GM23338 (cell line): Measurements from ENCODE around the gene XKR8.

Experiments used
- CTCF ChIP-seq, 2 experiments: fragments of 200-600 bp in 1 of 2; sonication (generic) in 1 of 2; conservative IDR thresholded peaks; 2 replicates each; pipeline versions ENCODE4 v1.5.1 to v1.6.1; 2016 to 2017; ENCODE audit warnings: antibody characterized with exemption in 2 of 2, low read depth in 2 of 2, mild to moderate bottlenecking in 2 of 2, moderate library complexity in 1 of 2
- EZH2 ChIP-seq: fragments of 200-600 bp; sonication (generic); IDR thresholded peaks from one replicate; pipeline ENCODE4 v1.8.0; 2017; ENCODE audit warnings: antibody characterized with exemption, mild to moderate bottlenecking, low read depth; ENCODE audit not compliant: unreplicated experiment
- EZH2phosphoT487 ChIP-seq: fragments of 200-600 bp; sonication (generic); IDR thresholded peaks from one replicate; pipeline ENCODE4 v1.8.1; 2018; ENCODE audit warnings: antibody characterized with exemption; ENCODE audit not compliant: unreplicated experiment
- POLR2AphosphoS5 ChIP-seq: IDR thresholded peaks from 2 replicates; pipeline ENCODE4 v1.6.1; 2016; ENCODE audit warnings: antibody characterized with exemption, low read depth

GRCh38 chr1:27938488-27938887 lies 21.3 kb upstream of the XKR8 start:
- TF ChIP-seq POLR2AphosphoS5 (no peak), CTCF (conservative IDR thresholded peaks at IDR 0.05; ENCODE audit: low read depth in 2 of 2) (no peak), EZH2phosphoT487 (no peak), EZH2 (no peak)
